GM10847 (cell line): ENCODE measurements around the gene IFT81.

Source experiments
- POLR2A ChIP-seq: IDR thresholded peaks from 2 replicates; pipeline ENCODE4 v1.6.1; 2011; ENCODE audit not compliant: insufficient read length; ENCODE audit errors: extremely low read depth

Gene IFT81

DNA sequence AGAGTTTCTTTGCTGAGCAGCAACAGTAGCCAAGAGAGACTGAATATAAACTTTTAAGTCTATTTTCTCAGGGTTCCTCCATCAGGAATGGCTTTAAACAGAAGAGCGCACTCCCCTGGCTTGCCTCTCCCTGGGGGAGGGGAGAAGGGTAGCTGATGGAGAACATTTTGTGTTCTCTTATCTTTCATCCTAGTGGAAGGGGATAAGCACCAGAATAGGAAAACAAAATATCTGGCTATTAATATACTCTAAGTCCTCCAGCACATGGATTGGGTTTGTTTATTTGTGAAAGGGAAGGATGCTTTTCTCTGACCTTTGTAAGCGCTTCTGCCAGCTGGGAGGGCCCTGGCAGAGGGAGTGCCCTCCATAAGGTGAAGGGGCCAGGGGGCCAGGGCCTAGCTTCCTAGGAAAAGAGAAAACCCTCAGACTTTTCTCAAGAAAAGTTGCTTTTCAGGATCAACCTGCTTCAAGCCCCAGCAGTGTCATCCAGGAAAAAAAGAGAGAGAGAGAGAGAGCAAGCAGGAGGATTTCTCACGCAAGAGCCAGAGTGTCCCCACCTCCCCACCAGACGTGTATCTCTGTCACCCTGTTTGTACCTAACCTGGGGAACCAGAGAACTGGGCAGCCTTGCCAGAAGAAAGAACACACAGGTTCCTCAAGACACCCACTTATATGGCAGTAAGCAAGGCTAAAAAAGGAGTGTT is 122.6 kb downstream of the IFT81 start:
- TF ChIP-seq POLR2A: no peak

DNA sequence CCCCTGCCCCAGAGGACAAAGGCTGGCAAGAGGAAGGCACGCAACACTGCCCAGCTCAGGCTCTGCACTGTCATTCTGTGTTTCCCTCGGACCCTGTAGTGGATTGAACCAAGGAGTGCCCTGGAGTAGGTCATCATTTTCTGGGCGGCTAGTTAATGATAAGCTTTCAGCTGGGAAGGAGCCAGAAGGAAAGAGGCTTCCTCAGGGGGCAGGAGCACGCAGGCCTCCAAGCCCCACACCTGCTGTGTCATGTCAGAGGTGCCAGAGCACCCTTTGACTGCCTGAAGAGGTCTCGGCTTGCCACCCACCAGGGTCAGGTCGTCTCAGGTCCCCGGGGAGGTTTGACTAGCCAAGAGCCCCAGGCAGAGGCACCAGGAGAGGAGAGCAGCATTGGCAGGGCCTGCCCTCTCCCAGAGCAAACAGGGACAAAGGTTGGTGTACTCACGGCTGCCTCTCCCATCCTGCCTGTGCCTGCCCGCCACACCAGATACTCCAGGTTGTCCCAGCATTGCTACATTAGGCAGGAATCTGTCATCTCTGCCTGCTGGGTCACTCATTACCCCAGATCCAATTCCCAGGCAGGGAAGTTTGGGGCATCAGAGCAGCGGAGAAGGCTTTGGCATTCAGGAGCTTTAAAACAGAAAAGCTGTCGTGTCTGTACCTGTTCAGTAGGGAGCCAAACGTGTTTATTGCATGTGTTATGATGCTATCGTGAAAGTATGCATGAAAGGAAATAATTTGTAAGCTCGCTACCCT is 123.4 kb downstream of the IFT81 start:
- no peak for TF ChIP-seq POLR2A

DNA sequence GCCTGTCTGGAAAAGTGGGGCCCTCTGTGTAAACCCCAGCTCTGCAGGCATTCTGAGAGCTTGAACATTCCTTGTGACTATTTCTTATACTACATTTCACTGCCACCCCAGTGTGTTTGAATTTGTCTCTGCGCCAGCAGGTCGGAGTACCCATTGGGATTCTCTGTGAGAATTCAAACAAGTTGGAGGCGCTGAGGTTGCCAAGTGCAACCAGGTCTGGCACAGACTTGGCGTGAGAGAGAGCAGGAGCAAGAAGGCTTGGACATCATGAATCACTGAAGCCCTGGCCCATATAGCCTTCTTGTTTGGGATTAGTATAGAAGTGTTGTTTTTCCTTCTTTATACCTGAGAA is 123.9 kb downstream of the IFT81 start:
- TF ChIP-seq POLR2A: no peak

DNA sequence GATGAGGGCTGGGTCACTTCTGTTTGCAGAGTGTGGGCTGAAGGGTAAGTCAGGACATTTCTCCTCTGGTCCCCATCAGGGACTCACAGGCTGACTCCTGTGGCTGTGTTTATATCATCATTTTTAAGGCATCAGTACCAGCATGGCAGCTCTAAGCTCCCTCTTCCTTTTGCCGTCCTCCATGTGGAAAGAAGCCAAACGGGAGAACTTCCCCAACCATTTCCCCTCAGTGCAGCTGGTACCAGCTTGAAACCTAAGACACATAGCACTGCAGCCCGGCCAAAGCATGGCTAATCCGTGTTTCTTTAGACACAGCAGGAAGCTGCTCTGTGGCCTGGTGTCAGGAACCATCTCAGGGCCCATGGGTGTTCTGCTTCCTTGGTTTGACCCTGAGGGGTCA is 124.9 kb downstream of the IFT81 start:
- no peak for TF ChIP-seq POLR2A

DNA sequence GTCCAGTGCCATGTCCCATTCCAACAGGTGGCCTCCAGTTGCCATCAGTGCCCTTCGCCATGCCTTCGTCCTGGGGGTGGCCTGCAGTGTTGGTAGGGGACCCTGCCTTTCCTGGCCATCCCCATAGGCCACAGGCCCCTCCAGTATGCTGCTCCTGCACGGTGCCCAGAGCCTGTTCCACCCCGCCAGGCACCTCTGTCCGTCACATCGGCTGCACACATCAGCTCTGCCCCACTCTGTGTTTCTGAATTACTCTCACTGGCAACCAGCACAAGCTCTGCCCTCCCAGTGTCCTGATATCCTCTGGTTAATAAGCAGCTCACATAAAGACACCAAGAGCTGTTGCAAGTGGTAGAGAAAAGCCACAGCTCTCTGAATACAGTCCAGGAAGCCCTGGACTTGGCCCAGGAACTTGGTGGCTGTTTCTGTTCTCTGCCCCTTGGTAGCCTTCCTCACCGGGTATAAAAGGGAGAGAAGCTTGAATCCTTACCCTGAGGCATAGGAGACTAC is 125.6 kb downstream of the IFT81 start:
- no peak for TF ChIP-seq POLR2A

DNA sequence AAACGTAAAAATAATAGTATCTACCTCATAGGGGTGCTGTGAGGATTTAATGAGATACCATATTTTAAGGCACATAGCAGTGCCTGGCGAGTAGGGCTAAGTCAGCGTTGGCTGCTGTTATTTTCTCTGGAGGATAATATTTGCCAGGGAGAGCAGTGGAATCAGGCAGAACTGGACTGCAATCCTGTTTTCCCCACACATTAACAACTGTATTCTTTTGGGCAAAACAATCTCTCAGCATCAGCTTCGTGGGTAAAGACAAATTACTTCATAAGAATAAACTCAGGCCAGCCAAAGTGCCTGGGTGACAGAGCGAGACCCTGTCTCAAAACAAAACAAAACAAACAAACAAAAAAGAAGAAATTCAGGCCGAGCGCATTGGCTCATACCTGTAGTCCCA is 127.2 kb downstream of the IFT81 start:
- TF ChIP-seq POLR2A: no peak

DNA sequence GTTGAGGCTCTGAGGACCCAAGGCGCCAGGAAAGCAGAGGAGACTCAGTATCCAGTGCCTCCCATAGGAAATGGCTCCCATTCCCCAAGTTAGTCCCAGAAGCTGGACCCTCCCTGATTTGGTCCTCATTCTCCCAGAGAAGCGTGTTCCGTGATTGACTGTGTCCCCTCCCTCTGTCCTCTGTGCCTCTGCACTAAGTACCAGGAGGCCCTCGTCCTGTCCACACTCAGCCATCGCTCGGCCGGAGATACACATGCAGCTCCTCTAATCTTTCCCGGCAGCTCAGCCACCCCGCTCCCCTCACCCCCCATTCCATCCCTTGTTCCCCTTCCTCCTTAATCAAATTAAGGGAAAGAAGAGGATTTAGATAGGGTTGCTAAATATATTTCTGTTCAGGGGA is 128.6 kb downstream of the IFT81 start:
- no peak for TF ChIP-seq POLR2A

DNA sequence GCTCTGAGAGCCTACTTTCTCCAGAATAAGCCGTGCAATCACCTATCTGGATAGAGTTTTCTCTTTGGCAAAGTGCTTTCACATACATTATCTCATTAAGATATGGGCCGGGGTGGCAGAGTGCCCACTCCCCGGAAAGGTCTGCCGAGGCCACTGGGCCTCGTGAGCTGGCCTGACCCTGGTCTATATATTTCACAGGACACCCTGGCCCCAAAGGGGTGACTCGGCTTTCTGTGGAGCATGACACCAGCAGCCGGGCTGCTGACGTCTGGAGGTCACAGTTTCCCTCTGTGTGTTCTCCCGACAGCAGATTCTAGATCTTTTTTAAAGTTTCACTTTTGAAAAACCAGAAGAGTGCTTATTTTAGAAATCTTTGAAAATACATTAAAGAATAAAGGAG is 129.0 kb downstream of the IFT81 start:
- TF ChIP-seq POLR2A: no peak

DNA sequence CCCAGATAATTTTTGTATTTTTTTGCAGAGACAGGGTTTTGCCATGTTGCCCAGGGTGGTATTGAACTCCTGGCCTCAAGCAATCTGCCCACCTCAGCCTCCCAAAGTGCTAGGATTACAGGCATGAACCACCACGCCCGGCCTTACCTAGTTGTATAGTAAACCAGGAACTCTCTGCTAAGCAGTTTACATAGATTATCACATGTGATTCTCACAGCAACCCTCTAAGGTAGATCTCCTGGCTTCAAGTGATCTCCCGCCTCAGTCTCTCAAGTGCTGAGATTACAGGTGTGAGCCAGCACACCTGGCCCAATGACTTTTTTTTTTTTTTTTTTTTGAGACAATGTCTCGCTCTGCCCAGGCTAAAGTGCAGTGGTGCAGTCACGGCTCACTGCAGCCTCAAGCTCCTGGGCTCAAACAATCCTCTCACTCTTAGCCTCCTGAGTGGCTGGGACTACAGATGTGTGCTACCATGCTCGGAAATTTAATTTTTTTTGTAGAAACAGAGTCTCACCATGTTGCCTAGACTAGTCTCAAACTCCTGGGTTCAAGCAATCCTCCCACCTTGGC is 130.9 kb downstream of the IFT81 start:
- TF ChIP-seq POLR2A: no peak

DNA sequence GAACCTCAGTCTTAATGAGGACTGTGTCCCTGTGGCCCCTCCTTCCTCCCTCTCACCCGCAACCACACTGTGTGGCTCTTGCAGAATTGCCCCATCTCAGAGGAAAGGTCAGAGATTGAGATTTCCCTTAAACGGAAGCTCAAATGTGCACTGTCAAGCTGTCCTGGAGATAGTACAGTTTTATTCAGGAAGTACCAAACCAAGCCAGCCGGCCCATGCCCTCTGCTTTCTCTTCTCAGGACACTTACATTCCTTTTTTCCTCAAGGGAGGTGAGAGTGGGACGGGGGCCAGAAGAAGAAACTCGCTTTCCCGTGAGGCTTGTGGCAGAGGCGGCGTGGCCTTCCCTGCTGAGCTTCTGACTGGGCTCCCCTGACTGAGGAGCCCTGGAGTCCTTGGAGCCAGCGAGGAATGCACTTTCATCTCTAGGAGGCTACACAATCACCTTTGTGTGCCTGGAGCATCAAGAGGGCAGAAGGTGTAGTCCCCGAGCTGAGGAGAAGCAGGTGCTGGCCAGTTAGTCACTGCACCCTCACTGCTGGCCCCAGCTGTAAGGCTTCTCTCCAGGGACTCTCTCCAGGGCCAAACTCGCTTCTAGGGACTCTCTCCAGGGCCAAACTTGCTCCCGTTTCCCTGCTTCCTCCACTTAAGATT is 132.7 kb downstream of the IFT81 start:
- TF ChIP-seq POLR2A: no peak

DNA sequence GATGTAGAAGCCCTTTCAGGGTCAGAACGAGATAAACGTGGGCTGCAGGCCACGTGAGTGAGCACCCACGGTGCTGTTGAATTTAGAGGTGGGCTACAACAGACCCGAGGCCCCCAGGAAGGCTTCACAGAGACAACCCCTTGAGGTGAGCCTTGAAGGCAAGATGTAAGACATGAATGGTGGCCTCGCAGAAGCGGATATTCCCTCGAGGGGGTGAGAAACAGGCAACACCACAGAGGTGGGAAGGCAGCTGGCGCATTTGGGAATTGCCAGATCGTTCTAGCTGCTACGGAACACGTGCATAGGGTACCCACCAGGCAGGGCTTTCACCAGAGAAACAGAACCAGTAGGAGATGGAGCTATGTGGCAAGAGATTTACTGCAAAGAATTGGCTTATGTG is 134.3 kb downstream of the IFT81 start:
- TF ChIP-seq POLR2A: no peak

DNA sequence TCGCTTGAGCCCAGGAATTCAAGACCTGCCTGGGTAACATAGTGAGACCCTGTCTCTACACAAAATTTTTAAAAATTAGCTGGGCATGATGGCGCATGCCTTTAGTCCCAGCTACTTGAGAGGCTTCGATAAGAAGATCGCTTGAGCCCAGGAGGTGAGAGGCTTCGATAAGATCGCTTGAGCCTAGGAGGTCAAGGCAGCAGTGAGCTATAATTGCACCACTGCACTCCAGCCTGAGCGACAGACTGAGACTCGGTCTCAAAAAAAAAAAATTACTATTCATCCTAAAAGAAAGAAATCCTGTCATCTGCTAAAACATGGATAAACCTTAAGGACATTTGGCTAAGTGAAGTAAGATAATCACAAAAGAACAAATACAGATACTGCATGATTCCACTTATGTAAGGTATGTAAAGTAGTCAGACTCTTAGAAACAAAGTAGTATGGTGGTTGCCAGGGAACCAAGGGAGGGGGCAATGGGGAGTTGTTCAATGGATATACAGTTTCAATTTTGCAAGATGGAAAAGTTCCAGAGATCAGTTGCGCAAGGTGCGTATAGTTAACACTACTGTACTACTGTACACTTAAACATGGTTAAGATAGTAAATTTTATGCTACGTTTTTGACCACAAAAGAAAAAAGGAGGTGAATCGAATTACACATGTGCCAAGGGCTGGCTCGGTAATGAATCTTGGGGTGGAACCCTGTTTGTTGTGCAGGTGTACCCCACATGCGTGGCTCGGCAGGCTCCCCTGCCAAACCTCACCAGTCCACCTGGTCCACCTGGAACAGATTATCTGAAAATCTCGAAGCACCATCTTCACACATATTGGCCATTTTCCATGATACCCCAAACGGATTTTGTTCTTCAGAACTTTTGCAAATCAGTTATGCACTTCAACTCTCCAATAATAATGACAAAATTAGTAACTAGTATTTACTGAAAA is 138.6 kb downstream of the IFT81 start:
- TF ChIP-seq POLR2A: no peak

DNA sequence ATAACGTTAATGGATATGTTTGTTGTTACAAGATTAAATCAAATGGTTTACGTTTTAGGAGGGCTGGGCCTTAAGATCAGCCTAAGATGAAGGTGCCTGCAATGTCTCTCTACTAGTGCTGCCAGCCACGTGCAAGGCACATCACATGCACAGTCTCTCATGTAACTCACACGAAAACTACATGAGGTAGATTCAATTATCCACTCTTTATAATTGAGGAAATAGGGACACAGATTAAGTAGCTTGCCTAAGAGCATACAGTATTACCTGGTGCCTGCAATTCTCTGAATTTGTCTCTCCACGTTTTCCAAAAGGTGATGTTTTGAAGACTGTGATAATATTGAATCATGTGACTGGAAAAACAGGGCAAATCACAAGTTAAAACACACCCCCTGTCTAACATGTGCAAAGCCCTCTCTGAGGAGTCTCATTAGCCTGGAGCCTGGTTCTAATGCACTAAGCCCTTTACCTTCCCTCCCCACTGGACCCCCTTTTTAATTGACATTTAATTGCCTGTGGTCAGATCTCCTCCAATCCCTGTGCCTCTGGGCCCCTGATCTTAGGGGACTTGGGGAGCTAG is 142.3 kb downstream of the IFT81 start:
- TF ChIP-seq POLR2A: no peak

DNA sequence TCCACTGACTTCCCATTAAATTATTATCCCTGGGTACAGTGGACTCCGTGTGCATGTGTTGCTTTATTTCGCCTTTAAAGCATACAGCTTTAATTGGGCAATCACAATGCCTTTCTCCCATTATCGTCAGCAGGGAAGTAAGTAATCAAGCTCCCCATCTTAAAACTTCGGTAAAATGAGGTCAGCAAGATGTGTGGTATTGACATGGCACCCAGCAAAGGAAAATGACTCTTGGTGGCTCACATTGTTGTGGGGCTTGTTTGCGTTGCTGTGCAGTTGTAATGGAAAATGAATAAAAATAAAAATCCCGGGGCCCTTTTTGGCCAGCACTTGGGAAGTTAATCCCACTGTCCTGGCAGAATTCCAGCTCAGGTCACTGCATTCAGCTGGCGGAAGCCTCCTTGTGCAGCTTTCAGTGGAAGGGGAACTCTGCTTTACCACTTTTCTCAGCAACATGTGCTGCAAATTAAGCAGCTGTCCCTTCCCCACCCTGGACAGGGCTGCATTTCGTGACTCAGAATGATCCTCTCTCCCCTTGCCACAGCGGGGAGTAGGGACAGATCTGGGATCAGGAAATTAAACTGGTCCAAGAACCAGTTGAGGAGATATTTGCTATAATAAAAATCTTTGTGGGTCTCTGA is 142.9 kb downstream of the IFT81 start:
- no peak for TF ChIP-seq POLR2A
